ENCODE results near the gene HOXC9. TPM values are rescaled to one million over a fixed set of nuclear protein-coding genes. Genes with fewer than 3 reads are reported as not detected.

Gene HOXC9
- total and polyA plus RNA-seq, 9 of the 15 experiments (the other 6 are each of a cell fraction or from before 2014, with no cell fraction given), result 1.1 to 10.5 (median 9.3) TPM

DNA sequence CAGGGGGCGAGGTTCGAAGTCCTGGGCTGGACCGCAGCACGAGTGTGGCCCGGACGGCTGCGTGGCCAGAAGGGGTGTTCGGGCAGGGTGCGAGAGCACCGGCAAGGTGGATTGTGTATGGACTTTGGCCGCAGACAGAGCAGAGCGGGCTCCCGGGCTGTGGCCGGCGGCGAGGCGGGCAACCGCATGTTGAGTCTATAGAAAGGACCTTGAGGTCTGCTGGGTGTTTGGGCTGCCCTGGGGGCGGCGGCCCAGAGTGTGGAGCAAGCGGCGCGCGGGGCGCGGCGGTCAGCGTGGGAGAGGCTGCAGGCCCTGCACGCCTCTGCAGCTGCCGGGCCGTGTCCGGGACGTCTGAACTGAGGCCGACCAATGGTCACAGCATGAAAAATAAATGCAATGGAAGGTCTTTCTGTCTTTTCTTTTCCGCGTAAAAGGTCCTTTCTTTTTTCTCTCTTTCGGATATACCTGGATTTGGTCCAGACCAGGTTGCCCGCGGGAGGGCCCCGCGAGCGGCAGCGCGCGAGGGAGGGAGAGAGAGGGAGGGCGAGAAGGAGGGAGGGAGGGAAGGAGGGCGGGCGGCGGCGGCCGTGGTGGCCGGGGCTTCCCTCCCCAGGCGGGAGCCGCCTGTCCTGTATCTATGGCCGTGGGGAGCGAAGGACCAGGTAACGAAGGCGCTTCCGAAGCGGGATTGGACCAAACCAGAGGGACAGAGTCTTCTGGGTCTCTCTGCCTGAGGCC is 5.5 kb upstream of the HOXC9 start (continued):
- TF ChIP-seq, protein P1, sequence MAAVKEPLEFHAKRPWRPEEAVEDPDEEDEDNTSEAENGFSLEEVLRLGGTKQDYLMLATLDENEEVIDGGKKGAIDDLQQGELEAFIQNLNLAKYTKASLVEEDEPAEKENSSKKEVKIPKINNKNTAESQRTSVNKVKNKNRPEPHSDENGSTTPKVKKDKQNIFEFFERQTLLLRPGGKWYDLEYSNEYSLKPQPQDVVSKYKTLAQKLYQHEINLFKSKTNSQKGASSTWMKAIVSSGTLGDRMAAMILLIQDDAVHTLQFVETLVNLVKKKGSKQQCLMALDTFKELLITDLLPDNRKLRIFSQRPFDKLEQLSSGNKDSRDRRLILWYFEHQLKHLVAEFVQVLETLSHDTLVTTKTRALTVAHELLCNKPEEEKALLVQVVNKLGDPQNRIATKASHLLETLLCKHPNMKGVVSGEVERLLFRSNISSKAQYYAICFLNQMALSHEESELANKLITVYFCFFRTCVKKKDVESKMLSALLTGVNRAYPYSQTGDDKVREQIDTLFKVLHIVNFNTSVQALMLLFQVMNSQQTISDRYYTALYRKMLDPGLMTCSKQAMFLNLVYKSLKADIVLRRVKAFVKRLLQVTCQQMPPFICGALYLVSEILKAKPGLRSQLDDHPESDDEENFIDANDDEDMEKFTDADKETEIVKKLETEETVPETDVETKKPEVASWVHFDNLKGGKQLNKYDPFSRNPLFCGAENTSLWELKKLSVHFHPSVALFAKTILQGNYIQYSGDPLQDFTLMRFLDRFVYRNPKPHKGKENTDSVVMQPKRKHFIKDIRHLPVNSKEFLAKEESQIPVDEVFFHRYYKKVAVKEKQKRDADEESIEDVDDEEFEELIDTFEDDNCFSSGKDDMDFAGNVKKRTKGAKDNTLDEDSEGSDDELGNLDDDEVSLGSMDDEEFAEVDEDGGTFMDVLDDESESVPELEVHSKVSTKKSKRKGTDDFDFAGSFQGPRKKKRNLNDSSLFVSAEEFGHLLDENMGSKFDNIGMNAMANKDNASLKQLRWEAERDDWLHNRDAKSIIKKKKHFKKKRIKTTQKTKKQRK (IDR thresholded peaks at IDR 0.05; ENCODE audit: borderline replicate concordance, low read depth, low read length), result no peak
- TF ChIP-seq CEBPB (tag; IDR thresholded peaks at IDR 0.05) (no peak), HSF4 (CRISPR knock-in tag; IDR thresholded peaks at IDR 0.05; ENCODE audit: borderline replicate concordance) (no peak), SUPT5H (IDR thresholded peaks at IDR 0.05) (peak; percentile 17), POLR2B (IDR thresholded peaks at IDR 0.05; ENCODE audit: low read depth, partially characterized antibody) (peak; percentile 18), ZNF347 (CRISPR knock-in tag; IDR thresholded peaks at IDR 0.05; ENCODE audit: low read depth) (no peak), CXXC5 (CRISPR knock-in tag; IDR thresholded peaks at IDR 0.05) (peak; percentile 68), U2AF1 (optimal IDR thresholded peaks at IDR 0.05; ENCODE audit: low read depth, low read length) (peak; percentile 21), NFYB (IDR thresholded peaks at IDR 0.05; ENCODE audit: extremely low read depth, insufficient read length) (no peak), MTA3 (IDR thresholded peaks at IDR 0.05; ENCODE audit: borderline replicate concordance) (no peak)
- TF ChIP-seq, protein P2, sequence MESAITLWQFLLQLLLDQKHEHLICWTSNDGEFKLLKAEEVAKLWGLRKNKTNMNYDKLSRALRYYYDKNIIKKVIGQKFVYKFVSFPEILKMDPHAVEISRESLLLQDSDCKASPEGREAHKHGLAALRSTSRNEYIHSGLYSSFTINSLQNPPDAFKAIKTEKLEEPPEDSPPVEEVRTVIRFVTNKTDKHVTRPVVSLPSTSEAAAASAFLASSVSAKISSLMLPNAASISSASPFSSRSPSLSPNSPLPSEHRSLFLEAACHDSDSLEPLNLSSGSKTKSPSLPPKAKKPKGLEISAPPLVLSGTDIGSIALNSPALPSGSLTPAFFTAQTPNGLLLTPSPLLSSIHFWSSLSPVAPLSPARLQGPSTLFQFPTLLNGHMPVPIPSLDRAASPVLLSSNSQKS (CRISPR knock-in tag; IDR thresholded peaks at IDR 0.05), result no peak
- TF ChIP-seq, protein P3, sequence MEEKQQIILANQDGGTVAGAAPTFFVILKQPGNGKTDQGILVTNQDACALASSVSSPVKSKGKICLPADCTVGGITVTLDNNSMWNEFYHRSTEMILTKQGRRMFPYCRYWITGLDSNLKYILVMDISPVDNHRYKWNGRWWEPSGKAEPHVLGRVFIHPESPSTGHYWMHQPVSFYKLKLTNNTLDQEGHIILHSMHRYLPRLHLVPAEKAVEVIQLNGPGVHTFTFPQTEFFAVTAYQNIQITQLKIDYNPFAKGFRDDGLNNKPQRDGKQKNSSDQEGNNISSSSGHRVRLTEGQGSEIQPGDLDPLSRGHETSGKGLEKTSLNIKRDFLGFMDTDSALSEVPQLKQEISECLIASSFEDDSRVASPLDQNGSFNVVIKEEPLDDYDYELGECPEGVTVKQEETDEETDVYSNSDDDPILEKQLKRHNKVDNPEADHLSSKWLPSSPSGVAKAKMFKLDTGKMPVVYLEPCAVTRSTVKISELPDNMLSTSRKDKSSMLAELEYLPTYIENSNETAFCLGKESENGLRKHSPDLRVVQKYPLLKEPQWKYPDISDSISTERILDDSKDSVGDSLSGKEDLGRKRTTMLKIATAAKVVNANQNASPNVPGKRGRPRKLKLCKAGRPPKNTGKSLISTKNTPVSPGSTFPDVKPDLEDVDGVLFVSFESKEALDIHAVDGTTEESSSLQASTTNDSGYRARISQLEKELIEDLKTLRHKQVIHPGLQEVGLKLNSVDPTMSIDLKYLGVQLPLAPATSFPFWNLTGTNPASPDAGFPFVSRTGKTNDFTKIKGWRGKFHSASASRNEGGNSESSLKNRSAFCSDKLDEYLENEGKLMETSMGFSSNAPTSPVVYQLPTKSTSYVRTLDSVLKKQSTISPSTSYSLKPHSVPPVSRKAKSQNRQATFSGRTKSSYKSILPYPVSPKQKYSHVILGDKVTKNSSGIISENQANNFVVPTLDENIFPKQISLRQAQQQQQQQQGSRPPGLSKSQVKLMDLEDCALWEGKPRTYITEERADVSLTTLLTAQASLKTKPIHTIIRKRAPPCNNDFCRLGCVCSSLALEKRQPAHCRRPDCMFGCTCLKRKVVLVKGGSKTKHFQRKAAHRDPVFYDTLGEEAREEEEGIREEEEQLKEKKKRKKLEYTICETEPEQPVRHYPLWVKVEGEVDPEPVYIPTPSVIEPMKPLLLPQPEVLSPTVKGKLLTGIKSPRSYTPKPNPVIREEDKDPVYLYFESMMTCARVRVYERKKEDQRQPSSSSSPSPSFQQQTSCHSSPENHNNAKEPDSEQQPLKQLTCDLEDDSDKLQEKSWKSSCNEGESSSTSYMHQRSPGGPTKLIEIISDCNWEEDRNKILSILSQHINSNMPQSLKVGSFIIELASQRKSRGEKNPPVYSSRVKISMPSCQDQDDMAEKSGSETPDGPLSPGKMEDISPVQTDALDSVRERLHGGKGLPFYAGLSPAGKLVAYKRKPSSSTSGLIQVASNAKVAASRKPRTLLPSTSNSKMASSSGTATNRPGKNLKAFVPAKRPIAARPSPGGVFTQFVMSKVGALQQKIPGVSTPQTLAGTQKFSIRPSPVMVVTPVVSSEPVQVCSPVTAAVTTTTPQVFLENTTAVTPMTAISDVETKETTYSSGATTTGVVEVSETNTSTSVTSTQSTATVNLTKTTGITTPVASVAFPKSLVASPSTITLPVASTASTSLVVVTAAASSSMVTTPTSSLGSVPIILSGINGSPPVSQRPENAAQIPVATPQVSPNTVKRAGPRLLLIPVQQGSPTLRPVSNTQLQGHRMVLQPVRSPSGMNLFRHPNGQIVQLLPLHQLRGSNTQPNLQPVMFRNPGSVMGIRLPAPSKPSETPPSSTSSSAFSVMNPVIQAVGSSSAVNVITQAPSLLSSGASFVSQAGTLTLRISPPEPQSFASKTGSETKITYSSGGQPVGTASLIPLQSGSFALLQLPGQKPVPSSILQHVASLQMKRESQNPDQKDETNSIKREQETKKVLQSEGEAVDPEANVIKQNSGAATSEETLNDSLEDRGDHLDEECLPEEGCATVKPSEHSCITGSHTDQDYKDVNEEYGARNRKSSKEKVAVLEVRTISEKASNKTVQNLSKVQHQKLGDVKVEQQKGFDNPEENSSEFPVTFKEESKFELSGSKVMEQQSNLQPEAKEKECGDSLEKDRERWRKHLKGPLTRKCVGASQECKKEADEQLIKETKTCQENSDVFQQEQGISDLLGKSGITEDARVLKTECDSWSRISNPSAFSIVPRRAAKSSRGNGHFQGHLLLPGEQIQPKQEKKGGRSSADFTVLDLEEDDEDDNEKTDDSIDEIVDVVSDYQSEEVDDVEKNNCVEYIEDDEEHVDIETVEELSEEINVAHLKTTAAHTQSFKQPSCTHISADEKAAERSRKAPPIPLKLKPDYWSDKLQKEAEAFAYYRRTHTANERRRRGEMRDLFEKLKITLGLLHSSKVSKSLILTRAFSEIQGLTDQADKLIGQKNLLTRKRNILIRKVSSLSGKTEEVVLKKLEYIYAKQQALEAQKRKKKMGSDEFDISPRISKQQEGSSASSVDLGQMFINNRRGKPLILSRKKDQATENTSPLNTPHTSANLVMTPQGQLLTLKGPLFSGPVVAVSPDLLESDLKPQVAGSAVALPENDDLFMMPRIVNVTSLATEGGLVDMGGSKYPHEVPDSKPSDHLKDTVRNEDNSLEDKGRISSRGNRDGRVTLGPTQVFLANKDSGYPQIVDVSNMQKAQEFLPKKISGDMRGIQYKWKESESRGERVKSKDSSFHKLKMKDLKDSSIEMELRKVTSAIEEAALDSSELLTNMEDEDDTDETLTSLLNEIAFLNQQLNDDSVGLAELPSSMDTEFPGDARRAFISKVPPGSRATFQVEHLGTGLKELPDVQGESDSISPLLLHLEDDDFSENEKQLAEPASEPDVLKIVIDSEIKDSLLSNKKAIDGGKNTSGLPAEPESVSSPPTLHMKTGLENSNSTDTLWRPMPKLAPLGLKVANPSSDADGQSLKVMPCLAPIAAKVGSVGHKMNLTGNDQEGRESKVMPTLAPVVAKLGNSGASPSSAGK (IDR thresholded peaks at IDR 0.05), result peak; percentile 7
